ENCODE measurements around the gene AKAP6.

Gene AKAP6

GRCh38 chr14:32588448-32589320 lies 259.6 kb downstream of the AKAP6 start:
- DNase-seq: no peak

DNA sequence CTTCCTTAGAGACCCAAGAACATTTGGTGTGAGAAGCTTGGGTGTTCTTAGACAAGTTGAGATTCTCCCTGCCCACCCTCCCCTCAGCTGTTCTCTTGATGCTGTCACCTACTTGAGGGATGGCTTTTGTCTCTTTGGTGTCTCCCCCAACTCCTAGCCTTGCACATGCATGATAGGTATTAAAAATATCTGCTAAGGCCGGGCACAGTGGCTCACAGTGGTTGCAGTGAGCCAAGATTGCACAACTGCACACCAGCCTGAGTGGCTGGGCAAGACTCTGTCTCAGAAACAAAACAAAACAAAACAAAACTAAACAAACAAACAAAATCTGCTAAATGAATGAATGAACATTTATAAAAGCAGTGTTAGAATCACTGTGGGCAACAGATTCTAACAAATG lies 261.1 kb downstream of the AKAP6 start:
- no peak for DNase-seq

- peak; percentile 69 for DNase-seq
These were observed 264.3 kb downstream of the AKAP6 start for GRCh38 chr14:32593290-32593942.

DNA sequence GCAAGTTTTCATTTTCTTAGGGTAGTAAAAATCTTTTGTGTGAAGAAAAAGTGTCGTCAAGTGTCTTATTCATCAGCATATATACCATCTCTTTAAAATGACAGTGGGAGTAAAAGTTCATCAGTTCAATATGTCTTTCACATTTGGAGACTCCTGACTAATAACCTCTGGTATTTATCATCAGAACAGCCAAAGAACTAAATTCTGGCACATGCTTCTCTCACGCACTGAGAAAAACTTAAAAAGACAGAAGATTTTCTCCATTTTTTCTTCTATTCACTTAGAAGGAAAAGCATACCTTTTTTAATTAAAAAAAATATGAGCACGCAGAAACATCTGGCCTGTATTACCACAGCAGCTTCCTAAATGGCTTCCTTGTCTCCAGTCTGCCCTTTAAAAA lies 265.7 kb downstream of the AKAP6 start:
- DNase-seq: no peak

- no peak for DNase-seq
These were observed 266.4 kb downstream of the AKAP6 start for GRCh38 chr14:32595497-32595896.

DNA sequence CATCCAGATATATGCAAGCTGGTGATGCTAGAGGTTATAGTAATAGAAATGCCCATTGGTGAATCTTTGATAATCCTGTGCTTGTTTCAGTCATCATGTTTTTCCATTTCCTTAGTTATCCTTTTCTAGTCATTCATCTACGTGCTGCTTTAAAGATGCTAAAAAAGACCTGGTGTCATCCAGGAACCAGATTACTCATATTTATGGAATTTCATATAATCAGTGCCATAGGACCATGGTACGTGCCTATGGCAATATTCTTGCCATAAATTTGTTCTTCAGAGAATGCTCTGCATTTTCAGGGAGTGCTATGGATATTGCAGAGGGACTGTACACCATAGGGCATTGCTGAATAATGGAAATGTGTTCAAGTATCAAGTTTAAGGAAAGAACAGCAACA lies 267.3 kb downstream of the AKAP6 start:
- DNase-seq: no peak

DNA sequence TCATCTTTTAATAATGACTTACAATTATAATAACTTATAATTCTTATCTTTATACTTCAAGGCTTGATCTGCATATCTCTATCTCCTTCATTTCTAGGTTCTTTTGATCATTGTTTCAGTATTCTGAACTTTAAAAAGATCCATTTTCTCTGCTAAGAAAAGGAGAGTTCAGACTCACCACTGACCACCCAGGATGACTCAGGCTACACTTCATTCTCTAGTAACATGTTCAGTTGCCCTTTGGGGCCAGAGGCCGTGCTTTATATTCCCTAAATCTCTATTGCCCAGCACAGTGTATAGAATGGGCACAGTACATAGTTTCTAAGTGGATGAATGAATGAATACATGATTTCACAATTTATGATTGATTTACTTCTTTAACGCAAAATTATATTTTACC lies 268.7 kb downstream of the AKAP6 start:
- DNase-seq: no peak

DNA sequence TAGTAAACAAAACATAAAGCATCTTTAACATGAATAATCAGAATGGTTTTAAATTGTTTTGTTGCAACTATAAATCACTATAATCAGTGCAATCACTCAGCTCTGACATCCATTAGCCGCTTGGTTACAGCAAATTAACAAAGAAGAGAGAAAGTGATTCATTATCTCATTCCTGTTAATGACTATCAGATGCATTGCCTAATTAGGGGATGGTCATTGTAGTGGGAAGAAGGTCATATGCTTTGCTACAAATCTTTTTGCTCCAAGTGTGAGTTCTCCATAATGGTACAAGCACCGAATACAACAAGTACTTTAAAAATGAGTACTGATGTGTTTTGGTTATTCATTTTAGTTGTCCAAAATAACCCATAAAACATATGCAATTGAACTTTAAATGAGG lies 272.0 kb downstream of the AKAP6 start:
- DNase-seq: no peak

- no peak for DNase-seq
These were observed 272.8 kb downstream of the AKAP6 start for GRCh38 chr14:32601906-32602305.

- no peak for DNase-seq
These were observed 273.6 kb downstream of the AKAP6 start for GRCh38 chr14:32602699-32603098.

GRCh38 chr14:32603992-32604565 lies 275.0 kb downstream of the AKAP6 start:
- no peak for DNase-seq

DNA sequence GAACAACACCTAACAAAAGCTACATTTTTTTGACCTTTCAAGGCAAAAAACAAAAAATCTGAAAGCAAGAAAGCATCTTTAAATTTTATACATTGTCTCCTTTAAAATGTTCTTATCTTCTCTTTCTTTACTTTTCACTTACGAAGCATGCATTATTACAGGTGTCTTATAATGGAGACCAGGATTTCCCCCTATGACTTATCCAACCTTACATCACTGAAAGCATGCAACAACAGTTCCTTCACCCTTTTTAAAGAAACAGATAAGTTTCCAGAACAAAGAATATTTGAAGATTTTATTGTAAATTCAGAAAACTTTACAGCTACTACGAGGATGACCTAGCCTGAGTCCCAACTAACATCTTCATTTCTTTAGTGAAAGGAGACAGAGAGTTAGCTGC lies 277.2 kb downstream of the AKAP6 start:
- DNase-seq: no peak

DNA sequence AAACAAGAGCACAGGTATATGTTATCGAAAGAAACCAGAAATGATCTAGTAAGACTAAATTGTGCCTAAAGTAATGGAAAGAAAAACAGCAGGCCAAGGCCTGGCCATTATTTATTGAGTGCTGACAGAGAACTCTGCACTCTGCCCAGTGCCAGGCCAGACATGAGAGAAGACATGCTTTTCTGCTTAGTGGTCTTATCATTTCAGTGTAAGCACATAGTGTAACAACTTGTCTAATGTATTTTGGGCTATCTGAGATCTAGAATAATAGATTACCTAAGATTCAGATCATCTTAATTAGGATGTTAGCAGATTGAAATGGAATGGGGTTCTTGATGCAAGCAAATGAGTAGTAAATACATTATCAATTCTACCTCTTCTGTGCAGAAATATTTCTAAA lies 278.3 kb downstream of the AKAP6 start:
- DNase-seq: no peak

GRCh38 chr14:32608857-32609256 lies 279.8 kb downstream of the AKAP6 start:
- DNase-seq: no peak

DNA sequence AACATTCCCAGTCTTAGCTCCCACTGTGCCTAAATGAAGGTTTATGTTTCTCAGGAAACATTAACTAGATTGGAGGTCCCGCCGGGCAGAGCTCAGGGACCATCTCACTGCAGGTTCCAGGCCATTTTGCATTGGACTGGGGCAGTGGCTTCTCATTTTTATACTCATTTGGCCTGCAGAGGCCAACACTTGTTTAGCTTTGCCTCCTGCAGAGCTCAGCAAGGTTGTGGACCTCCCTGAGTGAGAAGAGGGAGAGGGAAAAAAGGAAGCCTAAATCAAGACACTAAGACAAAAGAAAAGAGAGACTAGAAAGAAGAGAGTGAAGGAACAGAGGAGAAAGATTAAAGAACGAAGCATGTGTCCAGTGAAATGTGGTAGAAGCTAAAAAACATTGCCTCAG lies 280.3 kb downstream of the AKAP6 start:
- no peak for DNase-seq

DNA sequence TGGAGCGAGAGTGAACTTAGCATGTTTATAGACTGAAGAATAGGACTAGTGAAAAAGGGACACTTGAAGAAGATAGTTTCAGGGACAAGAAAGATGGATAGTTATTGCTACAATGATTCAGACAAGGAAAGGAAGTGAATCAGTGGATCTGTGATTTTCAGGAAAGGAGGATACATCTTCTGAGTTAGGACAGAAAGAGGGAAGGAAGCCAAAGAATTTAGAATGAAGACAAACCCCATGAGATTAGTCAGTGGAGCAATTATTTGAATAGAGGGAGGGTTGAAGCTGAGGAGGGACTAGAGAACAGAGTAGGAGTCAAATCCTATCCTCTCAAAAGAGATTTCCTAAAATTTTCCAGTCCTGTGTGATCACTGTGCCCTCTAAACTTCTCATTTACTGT lies 282.7 kb downstream of the AKAP6 start:
- DNase-seq: no peak

DNA sequence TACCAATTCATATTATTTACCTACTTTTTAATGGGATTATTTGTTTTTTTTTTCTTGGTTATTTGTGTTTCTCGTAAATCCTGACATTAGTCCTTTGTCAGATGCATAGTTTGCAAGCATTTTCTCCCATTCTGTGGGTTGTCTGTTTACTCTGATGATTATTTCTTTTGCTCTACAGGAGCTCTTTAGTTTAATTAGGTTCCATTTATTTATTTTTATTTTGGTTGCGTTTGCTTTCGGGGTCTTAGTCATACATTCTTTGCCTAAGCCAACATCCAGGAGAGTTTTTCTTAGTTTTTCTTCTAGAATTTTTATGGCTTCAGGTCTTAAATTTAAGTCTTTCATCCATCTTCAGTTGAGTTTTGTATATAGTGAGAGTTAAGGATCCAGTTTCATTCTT lies 289.9 kb downstream of the AKAP6 start:
- DNase-seq: no peak

GRCh38 chr14:32620303-32620702 lies 291.2 kb downstream of the AKAP6 start:
- DNase-seq: no peak

DNA sequence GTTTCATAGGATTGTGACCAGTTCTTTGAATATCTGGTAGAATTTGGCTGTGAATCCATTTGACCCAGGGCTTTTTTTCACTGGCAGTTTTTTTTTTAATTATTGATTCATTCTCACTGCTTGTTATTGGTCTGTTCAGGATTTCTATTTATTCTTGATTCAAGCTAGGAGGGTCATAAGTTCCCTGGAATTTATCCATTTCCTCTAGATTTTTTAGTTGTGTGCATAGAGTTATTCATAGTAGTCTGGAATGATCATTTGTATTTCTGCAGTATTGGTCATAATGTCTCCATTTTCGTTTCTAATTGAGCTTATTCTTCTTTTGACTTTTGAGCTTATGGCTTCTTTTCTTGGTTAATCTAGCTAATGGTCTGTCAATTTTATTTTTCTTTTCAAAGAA lies 291.6 kb downstream of the AKAP6 start:
- no peak for DNase-seq

DNA sequence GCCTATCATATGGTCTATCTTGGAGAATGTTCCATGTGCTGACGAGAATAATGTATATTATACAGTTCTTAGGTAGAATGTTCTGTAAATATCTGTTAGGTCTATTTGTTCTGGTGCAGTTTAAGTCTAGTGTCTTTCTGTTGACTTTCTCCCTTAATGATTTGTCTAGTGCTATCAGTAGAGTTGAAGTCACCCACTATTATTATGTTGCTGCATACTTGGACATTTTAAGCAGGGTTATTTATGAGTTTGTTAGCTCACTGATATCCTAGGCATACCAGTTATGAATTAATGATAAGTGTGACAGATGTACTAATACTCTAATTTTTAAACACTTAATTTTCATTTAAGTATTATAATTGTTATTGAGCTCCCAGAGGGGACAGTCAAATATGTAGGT lies 292.5 kb downstream of the AKAP6 start:
- no peak for DNase-seq

DNA sequence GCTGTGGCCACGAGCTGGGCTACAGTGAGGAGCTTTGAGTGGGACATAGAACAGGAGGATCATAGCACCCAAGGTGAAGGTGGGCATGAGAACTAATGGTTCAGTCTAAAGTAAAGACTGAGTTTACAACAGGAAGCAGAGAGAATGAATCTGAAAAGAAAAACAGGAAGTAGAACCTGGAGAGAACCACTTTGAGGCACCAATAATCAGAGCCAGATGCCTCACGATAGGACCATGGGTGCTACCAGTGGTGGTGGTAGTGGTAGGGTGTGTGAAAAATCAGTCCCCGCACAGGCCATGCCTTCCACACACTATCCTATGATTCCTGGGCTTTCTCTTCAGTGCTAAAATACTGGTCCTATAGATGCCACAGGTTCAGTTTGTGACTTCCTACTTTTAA lies 293.6 kb downstream of the AKAP6 start:
- no peak for DNase-seq

- DNase-seq: no peak
These were observed 294.4 kb downstream of the AKAP6 start for GRCh38 chr14:32623300-32624093.

- DNase-seq: no peak
These were observed 296.1 kb downstream of the AKAP6 start for GRCh38 chr14:32625211-32625610.

Measured in islet precursor cell (in vitro differentiated cells).